Suprapubic skin (tissue), 4 donors: ENCODE measurements around the gene DUT. TPM values are rescaled to one million over a fixed set of nuclear protein-coding genes. Genes with fewer than 3 reads are reported as not detected.

Source experiments
- DNase-seq, 2 donors: peaks; one replicate each; pipeline ENCODE4 v3.0.0-alpha.2; 2019; ENCODE audit warnings: low spot score in 2 of 2
- H3K27ac ChIP-seq: fragments of 200-600 bp; sonication (generic); one replicate; pipeline ENCODE4 v1.5.1; 2019
- H3K27me3 ChIP-seq: fragments of 200-600 bp; sonication (generic); one replicate; pipeline ENCODE4 v1.5.1; 2019
- H3K36me3 ChIP-seq: fragments of 200-600 bp; sonication (generic); one replicate; pipeline ENCODE4 v1.5.1; 2019
- H3K4me1 ChIP-seq: fragments of 200-600 bp; sonication (generic); one replicate; pipeline ENCODE4 v1.5.1; 2019
- H3K4me3 ChIP-seq: fragments of 200-600 bp; sonication (generic); one replicate; pipeline ENCODE4 v1.5.1; 2019; ENCODE audit warnings: mild to moderate bottlenecking
- H3K9me3 ChIP-seq: fragments of 200-600 bp; sonication (generic); one replicate; pipeline ENCODE4 v1.5.1; 2019
- CTCF ChIP-seq, 2 donors: fragments of 200-600 bp in 1 of 2; fragments of 450-650 bp in 1 of 2; sonication (generic) in 1 of 2; IDR thresholded peaks; one replicate each; pipeline ENCODE4 v1.5.1; 2016 to 2019; ENCODE audit warnings: antibody characterized with exemption in 2 of 2, mild to moderate bottlenecking in 1 of 2, moderate library complexity in 1 of 2
- EP300 ChIP-seq: sonication (generic); formaldehyde crosslinking; IDR thresholded peaks from one replicate; pipeline ENCODE4 v1.6.1; 2017; ENCODE audit warnings: antibody characterized with exemption
- POLR2A ChIP-seq, 2 donors: fragments of 450-650 bp; IDR thresholded peaks; one replicate each; pipeline ENCODE4 v1.6.1; 2017; ENCODE audit warnings: antibody characterized with exemption in 2 of 2, mild to moderate bottlenecking in 2 of 2, moderate library complexity in 2 of 2
- POLR2AphosphoS5 ChIP-seq, 3 donors: sonication (generic); formaldehyde crosslinking; IDR thresholded peaks; one replicate each; pipeline ENCODE4 v1.6.1; 2017; ENCODE audit warnings: antibody characterized with exemption in 3 of 3
- WGBS: methylation state at CpG from one replicate; pipeline ENCODE4 v1.1.5; 2018; 5-methylcytosine and 5-hydroxymethylcytosine counted together
- total RNA-seq, 4 donors: library from RNA; depleted of rRNA; stranded (reverse); fragments of >200 nt; gene quantifications; one replicate each; pipeline ENCODE4 v1.1.0, GENCODE V29; 2016

Gene DUT
- total RNA-seq, 4 donors from 2014 or later: 49.3 to 69.4 (median 64.2) TPM

GRCh38 chr15:48366584-48367312 is 35.5 kb downstream of the DUT start:
- H3K4me1 ChIP-seq: no peaks in the 10 kb centered on the region
- WGBS: 51% methylated on average over 4 of the region's 4 CpGs
- no peaks in the 10 kb centered on the region for H3K27me3 ChIP-seq
- H3K4me3 ChIP-seq: no peak overlapping the region
- no peaks in the 10 kb centered on the region for H3K36me3 ChIP-seq
- TF ChIP-seq CTCF (IDR thresholded peaks at IDR 0.05) (no peak), POLR2AphosphoS5 (IDR thresholded peaks at IDR 0.05) (no peak), POLR2A (IDR thresholded peaks at IDR 0.05) (no peak), EP300 (no peak)
- no peaks in the 10 kb centered on the region for H3K9me3 ChIP-seq
- H3K27ac ChIP-seq: peak overlapping the region; percentile 23
- no peak for DNase-seq

GRCh38 chr15:48367483-48367882 is 36.3 kb downstream of the DUT start:
- Histone ChIP-seq H3K4me3 (no peak overlapping the region), H3K4me1 (no peaks in the 10 kb centered on the region), H3K27me3 (no peaks in the 10 kb centered on the region), H3K9me3 (no peaks in the 10 kb centered on the region), H3K36me3 (no peaks in the 10 kb centered on the region), H3K27ac (no peak overlapping the region)
- DNase-seq: no peak
- TF ChIP-seq POLR2A (IDR thresholded peaks at IDR 0.05) (no peak), EP300 (no peak), POLR2AphosphoS5 (IDR thresholded peaks at IDR 0.05) (no peak), CTCF (IDR thresholded peaks at IDR 0.05) (no peak)
- WGBS: 72% methylated on average over 3 of the region's 3 CpGs

- Histone ChIP-seq H3K9me3 (no peaks in the 10 kb centered on the region), H3K4me3 (no peak overlapping the region), H3K36me3 (no peaks in the 10 kb centered on the region), H3K27ac (no peak overlapping the region), H3K27me3 (no peaks in the 10 kb centered on the region), H3K4me1 (no peaks in the 10 kb centered on the region)
- TF ChIP-seq EP300 (no peak), POLR2A (IDR thresholded peaks at IDR 0.05) (no peak), POLR2AphosphoS5 (IDR thresholded peaks at IDR 0.05) (no peak), CTCF (IDR thresholded peaks at IDR 0.05) (no peak)
- DNase-seq: no peak
- 69% methylated on average over 3 of the region's 3 CpGs for WGBS
Measured at GRCh38 chr15:48370460-48370859, 39.2 kb downstream of the DUT start.

GRCh38 chr15:48371550-48371949 is 40.3 kb downstream of the DUT start:
- no peak overlapping the region for H3K27ac ChIP-seq
- H3K36me3 ChIP-seq: no peaks in the 10 kb centered on the region
- no peaks in the 10 kb centered on the region for H3K9me3 ChIP-seq
- H3K27me3 ChIP-seq: no peaks in the 10 kb centered on the region
- DNase-seq: no peak
- no peak overlapping the region for H3K4me3 ChIP-seq
- 50% methylated on average over 2 of the region's 2 CpGs for WGBS
- TF ChIP-seq CTCF (IDR thresholded peaks at IDR 0.05): no peak
- no peak for TF ChIP-seq POLR2A (IDR thresholded peaks at IDR 0.05)
- no peak for TF ChIP-seq EP300
- no peak for TF ChIP-seq POLR2AphosphoS5 (IDR thresholded peaks at IDR 0.05)
- no peaks in the 10 kb centered on the region for H3K4me1 ChIP-seq

GRCh38 chr15:48371961-48372360 is 40.7 kb downstream of the DUT start:
- no peaks in the 10 kb centered on the region for H3K36me3 ChIP-seq
- TF ChIP-seq EP300 (no peak), CTCF (IDR thresholded peaks at IDR 0.05) (no peak), POLR2AphosphoS5 (IDR thresholded peaks at IDR 0.05) (no peak), POLR2A (IDR thresholded peaks at IDR 0.05) (no peak)
- no peak overlapping the region for H3K27ac ChIP-seq
- H3K4me1 ChIP-seq: no peaks in the 10 kb centered on the region
- DNase-seq: no peak
- no peak overlapping the region for H3K4me3 ChIP-seq
- H3K27me3 ChIP-seq: no peaks in the 10 kb centered on the region
- no peaks in the 10 kb centered on the region for H3K9me3 ChIP-seq
- WGBS: 95% methylated on average over 2 of the region's 2 CpGs
